Stimulated activated CD4-positive, alpha-beta T cell treated with anti-CD3 and anti-CD28 coated beads, Interleukin-4, amount 100 ng/mL, for 4 hours (primary cell): ENCODE data around the gene HELLS.
"Not testable (repeated sequence)": the region's sequence is repeated elsewhere in the genome, so short reads cannot be mapped to it uniquely, and the experiment has no call there.

Experiments used
- DNase-seq, 2 experiments: peaks; one replicate each; pipeline ENCODE4 v3.0.0-alpha.2; 2020

HELLS gene

DNA sequence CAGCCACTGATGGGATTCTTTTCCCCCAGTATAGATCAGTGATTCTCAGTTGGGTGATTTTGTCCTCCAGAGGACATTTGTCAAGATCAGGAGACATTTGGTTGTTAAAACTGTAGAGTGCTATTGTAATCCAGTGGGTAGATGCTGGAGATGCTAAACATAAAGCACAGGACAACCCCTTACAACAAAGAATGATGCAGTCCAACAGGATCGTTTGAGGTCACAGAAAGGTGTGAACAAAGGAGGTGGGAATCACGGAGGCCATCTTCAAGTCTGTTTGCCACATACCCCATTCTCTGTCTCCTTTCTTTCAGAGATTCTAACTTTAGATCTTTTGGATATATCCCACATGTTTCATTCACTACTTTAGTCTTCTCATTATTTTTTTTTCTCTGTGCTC lies 69.0 kb downstream of the HELLS start:
- DNase-seq, result no peak

GRCh38 chr10:94617389-94617944 lies 71.9 kb downstream of the HELLS start:
- no peak for DNase-seq

GRCh38 chr10:94622666-94623205 lies 77.1 kb downstream of the HELLS start:
- DNase-seq, result no peak

- DNase-seq, result no peak
Observed at GRCh38 chr10:94623572-94623971, 78.0 kb downstream of the HELLS start.

GRCh38 chr10:94626476-94626875 lies 80.9 kb downstream of the HELLS start:
- DNase-seq, result no peak

DNA sequence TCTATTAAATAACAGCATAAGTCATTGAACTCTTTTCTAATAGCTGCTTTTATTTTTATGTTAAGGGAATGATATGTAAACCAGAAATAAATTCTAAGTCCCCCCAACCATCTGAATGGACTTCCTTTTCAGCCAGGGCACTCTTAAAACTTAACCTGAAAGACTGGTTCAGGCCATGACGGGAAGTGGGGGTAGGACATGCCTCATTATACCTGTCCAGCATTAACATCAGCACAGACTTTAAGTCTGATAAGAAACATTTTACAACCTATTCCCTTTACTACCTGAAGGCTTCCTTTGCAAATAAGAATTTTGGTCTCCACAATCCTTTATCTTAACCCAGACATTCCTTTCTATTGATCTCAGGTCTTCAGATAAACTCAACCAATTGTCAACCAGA lies 81.9 kb downstream of the HELLS start:
- DNase-seq, result no peak

DNA sequence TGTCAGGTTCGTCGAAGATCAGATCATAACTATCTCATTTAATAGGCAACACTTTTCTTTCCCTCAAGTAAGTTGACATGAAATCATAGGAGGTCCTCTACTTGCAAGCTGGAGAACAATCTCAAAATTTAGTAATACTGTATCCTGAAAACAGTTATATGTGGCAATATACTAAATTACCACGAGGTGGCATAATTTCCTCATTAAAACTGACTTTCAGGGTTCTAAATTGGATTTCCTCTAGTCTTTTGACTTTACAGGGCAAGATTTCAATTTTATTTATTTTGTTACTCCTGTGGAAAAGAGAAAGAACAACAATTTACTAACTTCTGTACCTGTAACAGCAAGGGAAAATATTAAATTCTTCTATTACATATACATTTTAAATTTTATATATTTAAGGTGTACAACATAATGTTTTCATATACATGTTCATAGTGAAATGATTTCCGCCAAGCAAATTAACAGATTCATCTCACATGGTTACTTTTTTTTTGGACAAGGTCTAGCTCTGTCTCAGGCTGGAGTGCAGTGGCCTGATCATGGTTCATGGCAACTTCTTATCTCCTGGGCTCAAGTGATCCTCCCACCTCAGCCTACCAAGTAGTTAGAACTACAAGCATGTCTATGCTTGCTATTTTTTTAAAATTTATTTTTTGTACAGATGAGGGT lies 84.6 kb downstream of the HELLS start:
- no peak for DNase-seq

DNA sequence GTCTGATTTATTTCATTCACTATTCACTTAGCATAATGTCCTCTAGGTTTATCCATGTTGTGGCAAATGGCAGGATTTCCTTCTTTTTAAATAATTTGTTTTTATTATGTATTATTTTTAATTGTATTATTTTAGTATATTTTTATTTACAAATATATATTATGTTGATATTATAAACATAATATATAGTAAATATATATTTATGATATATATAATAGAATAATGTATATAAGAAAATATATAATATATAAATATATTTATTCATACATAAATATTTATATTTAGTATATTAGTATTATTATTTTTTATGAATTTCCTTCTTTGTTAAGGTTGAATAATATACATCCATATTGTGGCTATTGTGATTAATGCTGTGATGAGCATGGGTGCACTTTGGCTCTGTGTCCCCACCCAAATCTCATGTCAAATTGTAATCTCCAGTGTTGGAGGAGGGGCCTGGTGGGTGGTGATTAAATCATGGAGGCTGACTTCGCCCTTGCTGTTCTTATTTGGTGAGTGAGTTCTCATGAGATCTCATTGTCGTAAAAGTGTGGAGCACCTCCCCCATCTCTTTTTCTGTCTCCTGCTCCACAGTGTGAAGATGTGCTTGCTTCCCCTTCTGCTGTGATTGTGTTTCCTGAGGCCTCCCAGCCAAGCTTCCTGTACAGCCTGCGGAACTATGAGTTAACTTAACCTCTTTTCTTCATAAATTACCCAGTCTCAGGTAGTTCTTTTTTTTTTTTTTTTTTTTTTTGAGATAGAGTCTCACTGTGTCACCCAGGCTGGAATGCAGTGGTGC lies 85.7 kb downstream of the HELLS start:
- DNase-seq, result no peak

- DNase-seq, result no peak
Observed at GRCh38 chr10:94632954-94633353, 87.4 kb downstream of the HELLS start.

DNA sequence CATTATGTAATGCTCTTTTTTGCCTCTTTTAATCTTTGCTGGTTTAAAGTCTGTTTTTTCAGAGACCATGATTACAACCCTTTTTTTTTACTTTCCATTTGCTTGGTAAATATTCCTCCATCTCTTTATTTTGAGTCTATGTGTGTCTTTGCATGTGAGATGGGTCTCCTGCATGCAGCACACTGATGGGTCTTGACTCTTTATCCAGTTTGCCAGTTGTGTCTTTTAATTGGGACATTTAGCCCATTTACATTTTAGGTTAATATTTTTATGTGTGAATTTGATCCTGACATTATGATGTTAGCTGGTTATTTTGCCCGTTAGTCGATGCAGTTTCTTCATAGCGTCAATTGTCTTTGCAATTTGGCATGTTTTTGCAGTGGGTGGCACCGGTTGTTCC lies 92.5 kb downstream of the HELLS start:
- DNase-seq, result not testable (repeated sequence)

- no peak for DNase-seq
Observed at GRCh38 chr10:94639902-94640301, 94.3 kb downstream of the HELLS start.

GRCh38 chr10:94640562-94640961 lies 95.0 kb downstream of the HELLS start:
- no peak for DNase-seq

DNA sequence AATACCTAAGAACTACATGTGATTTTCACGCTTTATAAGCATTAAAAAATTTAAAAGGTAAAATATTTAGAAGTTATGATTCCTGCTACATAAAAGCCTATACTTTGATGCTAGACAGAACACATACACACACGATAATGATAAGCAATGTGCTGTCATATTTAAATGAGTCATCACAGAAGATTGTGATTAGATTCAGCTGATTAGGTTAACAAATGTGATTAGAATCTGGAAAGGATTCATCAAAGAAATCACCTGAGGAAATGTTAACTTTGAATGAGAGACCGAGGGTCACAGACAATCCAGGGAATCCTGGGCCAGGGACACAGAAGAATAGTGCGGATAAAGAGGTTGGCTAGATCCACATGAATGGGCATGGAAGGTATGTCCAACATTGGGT lies 95.9 kb downstream of the HELLS start:
- no peak for DNase-seq

- DNase-seq, result no peak
Observed at GRCh38 chr10:94644352-94644751, 98.8 kb downstream of the HELLS start.

DNA sequence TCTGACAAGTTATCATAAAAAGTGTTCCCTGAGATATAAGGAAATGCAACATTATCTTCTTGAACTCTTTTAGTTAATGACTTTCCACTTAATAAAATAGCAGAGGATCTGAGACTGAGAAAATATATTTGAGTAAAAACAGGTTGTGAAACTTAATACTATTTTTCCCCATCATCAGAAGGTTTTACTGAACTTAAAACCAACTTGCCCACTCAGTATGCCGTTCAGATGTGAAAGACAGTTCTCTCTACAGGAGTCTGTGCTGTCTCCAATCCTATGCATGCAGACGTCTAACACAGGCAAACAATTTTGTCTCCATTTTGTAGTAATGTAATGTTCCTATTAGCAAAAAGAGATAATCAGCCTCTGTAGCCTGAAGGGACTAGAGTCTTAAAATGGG lies 99.7 kb downstream of the HELLS start:
- DNase-seq, result no peak
